Activated CD8-positive, alpha-beta memory T cell treated with anti-CD3 and anti-CD28 coated beads for 1 hour (primary cell): ENCODE results near the gene ACOX3.
"Not testable (repeated sequence)": the region's sequence is repeated elsewhere in the genome, so short reads cannot be mapped to it uniquely, and the experiment has no call there.

ENCODE experiments used
- DNase-seq, 2 donors: peaks; one replicate each; pipeline ENCODE4 v3.0.0-alpha.2; 2020; ENCODE audit warnings: low read depth in 1 of 2; ENCODE audit errors: extremely low read depth in 1 of 2

Gene ACOX3

DNA sequence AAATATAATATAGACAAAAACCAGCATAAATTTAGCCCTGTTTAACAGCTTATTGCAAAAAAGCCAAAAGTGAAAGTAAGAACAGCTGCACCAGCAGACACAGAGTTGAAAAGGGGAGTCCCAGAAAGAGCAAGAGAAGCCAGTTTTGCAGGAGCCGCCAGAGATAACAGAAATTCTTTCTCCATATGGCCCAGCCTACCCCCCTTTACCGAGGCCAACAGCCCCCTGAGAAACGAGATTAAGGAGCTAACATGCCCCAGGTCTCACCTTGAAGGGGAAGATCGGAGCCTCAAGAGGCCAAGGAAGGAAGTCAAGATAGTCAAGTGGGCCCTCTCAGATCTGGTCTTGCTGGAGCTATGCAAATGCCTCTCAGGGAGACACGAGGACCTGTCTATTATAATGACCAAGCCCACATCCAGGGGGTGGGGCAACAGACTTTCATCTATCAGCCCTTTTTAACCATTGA, 4.8 kb downstream of the ACOX3 start:
- no peak for DNase-seq

DNA sequence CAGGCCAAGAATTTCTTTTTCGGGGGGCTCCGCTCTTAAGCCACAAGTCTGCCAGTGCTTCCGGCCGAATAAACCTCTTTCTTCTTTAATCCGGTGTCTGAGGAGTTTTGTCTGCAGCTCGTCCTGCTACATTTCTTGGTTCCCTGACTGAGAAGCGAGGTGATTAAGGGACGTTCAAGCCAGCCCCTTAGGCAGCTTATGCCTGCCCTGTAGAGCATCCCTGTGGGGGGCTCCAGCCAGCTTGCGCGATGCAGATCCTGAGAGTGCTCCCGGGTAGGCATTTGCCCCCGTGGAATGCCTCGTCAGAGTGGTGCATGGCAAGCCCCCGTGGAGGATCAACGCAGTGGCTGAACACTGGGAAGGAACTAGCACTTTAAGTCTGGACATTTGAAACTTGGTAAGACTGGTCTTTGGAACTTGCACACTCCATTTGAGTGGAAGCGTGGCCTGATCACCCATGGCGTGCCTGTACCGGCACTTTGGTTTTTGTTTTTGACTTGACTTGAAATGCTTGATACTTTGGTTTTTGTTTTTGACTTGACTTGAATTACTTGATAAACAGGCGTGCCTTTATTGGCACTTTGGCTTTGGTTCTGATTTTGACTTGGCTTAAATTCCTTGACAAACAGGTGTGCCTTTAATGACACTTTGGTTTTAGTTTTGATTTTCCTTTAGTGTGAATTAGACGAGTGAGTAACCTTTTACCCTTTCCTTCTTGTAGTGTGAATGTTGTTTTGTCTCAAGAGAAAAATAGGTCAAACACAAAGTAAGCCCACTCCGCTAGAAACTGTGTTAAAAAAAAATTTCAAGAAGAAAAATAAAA, 6.1 kb downstream of the ACOX3 start:
- DNase-seq, result no peak

DNA sequence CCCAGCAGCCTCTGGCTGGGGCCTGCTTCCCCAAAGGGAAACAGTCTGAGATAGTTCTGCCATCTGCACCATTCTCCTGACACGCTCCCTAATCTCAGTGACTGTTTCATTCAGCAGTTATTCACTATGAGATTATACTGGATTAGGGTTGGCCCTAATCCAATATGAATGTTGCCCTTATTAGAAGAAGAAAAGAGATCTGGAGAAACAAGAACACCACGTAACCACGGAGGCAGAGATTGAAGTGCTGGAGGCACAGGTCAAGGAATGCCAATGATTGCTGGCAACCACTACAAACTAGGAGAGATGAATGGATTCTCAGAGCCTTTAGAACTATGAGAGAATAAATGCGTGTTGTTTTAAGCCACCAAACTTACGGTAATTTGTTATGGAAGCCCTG, 7.4 kb downstream of the ACOX3 start:
- no peak for DNase-seq

DNA sequence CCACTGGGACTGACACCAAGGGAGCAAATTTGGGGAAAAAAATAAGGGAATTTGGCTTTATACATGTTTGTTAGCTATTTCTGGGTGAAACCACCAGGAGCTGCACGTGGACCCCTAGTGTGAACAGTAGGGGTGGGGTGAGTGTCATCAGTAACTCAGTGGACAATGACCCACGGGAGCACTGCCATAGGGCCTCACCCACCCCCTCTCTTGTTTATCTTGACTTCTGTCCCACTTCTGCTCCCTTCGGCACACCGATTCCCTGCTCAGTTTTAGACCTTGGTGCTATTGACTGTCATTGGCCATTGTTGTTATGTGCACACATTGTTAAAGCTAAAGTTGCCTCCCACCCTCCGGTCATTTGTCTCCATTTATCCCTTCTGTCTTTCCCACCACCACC, 9.0 kb downstream of the ACOX3 start:
- DNase-seq, result no peak

DNA sequence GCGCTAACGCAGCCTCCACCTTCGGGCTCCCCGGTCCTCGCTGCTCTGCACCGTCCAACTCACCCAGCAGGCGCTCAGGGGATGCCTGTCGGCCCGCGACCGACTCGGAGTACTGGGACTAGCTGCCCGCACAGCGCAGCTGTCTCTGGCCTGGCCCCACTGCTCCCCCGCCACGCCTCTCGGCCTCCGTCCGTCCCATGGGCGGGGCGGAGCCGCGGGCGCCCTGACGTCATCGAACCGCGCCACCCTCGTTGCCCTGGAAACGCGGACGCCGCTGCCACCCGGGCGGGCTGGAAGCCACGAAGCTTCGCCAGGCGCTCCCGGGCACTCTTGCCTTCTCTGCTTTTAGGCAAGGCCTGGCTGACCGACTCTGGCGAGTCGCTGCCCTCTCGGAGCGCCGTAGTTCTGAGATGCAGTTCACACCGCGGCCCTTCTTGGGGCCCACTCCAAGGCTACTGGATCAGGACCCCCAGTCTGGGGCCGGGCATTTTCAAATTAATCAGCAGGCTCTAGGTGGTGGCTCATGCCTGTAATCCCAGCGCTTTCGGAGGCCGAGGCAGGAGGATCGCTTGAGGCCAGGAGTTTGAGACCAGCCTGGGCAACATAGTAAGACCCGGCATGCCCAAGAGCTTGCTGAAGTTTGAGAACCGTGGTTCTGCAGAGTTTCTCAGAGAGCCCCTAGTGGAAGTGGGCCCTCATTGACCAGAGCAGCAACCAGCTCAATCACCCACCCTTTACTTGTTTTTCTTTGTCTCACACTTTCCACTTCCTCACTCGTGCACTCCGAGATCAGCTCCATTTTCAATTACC, 12.0 kb downstream of the ACOX3 start:
- DNase-seq, result peak; percentile 68 to 90

DNA sequence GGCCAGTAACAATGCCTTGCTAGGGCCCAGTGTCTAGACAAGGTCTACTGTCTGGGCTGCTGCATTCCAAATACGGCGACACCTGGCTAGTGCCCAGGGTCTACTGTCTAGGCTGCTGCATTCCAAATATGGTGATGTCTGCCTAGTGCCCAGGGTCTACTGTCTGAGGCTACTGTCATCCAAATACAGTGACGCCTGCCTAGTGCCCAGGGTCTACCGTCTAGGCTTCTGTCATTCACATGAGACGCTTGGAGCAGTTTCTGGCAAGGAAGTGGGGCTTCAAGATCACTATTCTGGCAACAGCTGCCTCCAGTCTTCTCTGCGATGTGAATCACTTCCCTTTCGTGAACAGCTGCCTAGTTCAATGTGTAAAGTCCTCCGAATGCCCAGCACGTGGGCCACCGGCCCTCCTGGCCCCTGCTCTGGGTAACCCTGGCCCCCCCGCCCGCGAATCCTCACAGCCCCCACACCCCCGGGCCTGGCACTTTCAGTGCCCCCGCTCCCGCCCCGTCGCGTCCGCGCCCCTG, 12.7 kb downstream of the ACOX3 start:
- no peak for DNase-seq

DNA sequence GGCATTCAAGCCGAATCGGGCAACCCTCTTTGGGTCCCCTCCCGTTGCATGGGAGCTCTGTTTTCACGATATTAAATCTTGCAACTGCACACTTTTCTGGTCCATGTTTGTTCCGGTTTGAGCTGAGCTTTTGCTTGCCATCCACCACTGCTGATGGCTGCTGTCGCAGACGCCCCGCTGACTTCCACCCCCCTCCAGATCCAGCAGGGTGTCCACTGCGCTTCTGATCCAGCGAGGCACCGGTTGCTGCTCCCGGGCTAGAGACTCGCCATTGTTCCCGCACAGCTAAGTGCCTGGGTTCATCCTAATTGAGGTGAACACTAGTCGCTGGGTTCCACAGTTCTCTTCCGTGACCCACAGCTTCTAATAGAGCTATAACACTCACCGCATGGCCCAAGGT, 13.3 kb downstream of the ACOX3 start:
- no peak for DNase-seq

DNA sequence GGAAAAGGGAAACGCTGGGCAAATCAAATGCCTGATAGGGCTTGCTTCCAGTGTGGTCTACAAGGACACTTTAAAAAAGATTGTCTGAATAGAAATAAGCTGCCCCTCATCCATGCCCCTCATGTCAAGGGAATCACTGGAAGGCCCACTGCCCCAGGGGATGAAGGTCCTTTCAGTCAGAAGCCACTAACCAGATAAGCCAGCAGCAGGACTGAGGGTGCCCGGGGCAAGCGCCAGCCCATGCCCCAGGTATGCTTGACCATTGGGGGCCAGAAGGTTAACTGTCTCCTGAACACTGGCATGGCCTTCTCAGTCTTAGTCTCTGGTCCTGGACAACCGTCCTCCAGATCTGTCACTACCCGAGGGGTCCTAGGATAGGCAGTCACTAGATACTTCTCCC, 17.7 kb downstream of the ACOX3 start:
- DNase-seq, result no peak

DNA sequence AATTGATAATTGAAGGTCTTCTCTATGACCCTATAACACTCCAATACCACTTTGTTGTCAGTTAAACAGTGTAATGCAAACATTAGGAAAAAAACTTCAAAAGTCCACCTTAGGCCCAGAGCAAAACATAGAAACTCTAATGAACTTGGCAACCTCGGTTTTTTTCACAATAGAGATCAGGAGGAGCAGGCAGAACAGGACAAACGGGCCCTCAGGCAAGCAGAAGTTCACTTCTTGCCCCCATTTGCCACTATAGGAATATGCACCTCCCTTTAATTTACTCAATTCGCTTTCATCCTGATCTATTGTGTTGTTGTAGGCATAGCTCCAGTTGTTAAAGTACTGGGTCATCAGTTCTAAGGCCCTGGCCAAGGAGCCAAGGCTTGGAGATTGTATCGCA, 18.2 kb downstream of the ACOX3 start:
- DNase-seq, result no peak

DNA sequence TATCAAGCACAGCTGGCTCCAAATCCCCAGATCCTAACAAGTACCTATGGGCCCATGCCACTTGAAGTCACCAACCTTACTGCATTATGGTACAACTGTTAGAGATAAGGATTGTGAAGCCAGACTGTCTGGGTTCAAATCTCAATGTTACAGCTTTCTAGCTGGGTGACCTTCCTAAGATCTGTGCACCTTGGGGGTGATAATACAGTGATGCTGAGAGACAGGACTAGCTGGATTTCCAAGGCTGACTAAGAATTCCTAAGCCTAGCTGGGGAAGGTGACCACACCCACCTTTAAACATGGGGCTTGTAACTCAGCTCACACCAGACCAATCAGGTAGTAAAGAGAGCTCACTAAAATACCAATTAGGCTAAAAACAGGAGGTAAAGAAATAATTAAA, 20.4 kb downstream of the ACOX3 start:
- not testable (repeated sequence) for DNase-seq

DNA sequence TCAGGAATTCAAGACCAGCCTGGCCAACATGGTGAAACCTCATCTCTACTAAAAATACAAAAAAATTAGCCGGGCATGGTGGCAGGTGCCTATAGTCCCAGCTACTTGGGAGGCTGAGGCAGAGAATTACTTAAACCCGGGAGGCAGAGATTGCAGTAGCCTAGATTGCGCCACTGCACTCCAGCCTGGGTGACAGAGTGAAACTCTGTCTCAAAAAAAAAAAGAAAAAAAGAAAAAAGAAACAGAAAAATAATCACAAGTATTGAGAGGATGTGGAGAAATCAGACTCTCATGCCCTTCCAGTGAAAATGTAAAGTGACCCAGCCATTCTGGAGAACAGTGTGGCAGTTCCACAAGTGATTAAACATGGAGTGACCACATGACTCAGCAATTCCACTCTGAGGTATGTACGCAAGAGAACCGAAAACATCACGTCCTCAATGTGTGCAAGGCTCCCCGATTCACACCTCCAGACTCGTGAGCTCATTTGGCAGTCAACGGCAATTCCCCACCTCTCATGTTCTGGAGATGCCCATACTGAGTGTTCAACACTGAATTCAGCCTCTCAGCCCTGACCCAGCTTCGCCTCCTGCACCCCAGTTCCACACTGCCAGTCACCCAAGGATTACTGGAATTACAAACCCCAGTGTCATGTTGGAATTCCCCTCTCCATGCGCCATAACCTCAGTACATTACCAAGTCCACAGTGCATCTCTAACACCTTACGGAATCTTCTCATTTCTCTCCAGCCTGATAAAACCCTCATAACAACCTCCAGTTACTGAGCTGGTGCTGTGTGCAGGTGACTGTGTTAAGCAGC, 21.1 kb downstream of the ACOX3 start:
- DNase-seq, result no peak

DNA sequence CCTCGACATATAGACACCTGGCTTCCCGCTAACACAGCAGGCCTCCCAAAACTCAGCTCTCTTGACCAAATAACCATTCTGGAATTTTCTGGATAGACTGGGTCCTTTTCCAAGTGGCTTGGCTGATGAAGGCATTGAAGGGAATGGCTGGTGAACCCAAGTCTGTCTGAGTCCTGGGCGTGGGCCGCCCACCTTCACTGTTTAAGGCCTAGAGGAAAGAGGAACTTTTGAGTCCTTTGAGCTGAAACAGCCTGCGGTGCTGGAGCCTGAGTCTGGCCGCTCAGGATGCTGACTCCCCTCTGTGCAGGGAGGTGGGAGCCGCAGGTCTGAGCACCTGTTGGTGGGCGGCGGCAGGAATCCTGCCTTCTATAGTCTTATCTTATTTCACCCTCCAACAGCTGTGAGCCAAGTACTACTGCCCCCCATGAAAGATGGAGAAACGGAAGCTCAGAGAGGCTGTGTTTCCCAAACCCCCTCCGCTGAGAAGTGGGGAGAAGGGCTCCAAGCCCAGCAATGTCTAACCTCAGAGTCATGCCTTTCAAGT, 23.4 kb downstream of the ACOX3 start:
- no peak for DNase-seq

DNA sequence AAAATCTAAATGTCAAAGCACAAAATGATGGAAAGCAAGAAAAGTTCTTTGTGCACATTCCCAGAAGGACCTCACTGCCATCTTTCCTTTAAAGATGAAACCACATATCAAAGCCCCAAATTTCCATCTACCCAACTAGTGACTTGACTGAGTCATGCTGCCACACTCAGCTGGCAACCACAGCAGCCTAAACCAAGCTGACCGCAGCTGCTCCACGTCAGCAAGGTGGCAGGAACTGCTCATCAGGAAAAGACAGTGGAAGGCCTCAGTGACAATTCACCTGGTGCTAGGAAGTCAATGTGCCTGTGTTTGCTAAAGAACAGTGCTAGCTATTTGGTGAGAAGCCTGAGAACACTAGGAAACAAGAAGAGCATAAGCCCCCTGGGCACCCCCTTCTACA, 26.1 kb downstream of the ACOX3 start:
- no peak for DNase-seq

DNA sequence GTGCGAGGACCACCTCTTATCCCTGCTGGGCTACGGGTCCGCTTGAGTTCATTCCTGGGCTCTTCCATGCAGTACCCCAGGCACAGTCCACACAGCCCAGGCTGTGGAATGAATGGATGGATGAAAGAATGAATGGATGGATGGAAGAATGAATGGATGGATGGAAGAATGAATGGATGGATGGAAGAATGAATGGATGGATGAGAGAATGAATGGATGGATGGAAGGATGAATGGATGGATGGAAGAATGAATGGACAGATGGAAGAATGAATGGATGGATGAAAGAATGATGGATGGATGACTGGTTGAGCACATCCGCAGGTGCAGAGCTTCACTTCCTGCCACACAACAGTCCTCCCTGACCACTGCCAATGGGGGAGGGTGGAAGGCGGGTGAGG, 28.2 kb downstream of the ACOX3 start:
- no peak for DNase-seq

DNA sequence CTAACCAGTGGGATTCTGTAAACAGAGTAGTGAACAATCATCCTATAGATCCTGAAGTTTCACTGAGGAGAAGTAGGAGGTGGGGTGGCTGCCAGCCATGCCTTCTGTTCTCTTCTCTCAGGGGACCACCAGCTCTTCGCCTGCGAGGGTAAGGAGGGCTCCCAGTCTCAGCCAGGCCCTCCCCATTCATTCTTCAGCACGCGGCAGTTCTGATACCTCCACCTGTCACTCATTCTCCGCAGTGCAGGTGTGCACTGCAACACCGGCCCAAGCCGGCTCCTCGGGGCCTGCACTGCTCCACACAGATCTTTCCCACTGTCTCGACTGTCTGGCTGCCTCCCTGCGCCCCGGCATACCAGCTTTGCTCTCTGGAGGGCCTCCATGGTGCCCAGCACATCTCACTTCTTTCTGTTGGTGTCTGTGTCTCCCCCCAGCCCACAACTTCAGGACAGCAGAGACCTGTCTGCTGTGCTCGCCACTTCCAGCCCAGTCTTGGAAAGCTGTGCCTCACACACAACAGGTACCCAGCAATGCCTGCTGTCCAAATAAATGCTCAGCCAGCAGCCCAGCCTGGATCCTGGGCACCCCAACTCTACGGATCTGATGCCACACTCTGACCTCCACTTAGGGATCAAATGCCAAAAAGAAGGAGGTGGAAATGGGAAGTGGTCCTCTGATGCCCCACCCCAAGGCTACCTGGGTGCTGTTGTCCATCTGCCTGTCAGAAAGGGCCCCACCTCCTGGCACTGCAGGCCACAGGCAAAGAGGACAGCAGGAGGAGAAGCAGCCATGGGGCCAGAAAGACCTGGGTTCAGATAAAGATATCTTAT, 29.0 kb downstream of the ACOX3 start:
- DNase-seq, result no peak

DNA sequence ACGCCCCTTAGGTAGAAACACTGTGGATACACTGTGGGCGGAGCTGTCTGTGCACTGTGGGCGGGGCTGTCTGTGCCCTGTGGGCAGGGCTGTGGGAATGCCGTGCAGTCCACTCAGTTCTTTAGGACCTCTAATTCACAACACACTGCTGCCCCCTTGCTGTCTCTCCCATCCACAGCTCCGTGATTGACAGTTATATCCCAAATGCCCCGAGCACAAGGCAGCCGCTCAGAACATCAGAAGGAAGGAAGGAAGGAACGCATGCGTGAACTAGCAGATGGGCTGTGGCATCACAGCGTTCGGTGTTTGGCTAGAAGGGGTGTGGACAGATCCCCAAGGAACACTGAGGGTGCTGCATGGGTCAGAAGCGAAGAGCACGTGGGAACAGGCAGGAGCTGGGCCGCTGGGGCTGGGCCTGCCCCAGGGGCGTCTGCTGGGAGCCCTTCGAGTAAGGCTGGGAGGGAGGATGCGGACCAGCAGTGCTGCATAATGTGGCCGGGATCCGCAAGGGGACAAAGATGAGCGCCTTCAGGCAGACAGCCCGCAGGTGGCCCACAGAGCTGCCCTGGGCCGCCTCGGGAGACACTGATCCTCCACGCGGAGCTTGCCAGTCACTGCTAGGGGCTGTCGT, 29.8 kb downstream of the ACOX3 start:
- no peak for DNase-seq

DNA sequence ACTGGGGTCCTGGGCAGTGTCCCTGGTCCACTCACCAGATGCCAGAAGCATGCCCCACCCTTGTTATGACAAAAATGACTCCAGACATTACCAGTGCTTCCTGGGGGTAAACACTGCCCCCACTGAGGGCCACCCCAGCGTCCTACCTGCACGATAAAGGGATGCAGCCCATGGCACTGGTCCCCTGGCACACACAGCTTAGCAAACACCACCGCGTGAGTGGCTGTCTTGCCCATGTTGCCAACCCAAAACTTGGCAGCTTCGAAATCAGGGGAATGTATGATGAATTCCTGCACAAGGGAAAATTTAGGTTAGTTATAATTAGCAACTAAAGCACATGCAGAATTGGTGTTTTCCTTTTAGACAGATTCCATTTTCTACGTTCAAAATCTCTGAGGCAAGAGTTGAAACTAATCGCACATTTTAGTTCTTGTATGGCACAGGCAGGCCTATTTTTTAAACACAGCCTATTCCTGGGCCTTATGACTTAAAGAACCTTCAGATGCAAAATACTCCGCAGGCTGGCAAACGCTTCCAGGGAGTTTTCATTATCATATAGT, 30.4 kb downstream of the ACOX3 start:
- no peak for DNase-seq

DNA sequence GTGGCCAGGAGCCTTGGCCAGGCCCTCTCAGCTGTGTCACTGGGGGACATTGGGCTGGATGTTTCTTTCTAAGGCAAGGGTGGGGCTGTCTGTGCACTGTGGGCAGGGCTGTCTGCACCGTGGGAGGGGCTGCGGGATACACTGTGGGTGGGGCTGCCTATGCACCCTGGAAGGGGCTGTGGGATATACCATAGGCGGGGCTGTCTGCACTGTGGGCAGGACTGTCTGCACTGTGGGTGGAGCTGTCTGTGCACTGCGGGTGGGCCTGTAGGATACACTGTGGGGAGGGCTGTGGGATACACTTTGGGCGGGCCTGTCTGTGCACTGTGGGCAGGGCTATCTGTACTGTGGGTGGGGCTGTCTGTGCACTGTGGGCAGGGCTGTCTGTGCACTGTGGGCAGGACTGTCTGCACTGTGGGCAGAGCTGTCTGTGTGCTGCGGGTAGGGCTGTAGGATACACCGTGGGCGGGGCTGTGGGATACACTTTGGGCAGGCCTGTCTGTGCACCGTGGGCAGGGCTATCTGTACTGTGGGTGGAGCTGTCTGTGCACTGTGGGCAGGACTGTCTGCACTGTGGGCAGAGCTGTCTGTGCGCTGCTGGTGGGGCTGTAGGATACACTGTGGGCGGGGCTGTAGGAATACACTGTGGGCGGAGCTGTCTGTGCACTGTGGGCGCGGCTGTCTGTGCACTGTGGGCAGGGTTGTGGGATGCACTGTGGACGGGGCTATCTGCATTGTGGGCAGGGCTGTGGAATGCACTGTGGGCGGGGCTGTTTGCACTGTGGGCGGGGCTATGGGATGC, 31.1 kb downstream of the ACOX3 start:
- peak; percentile 46 to 49 for DNase-seq
